CD4-positive, CD25-positive, alpha-beta regulatory T cell (primary cell): Measurements from ENCODE around the gene OR1J4. TPM values are rescaled to one million over a fixed set of nuclear protein-coding genes. Genes with fewer than 3 reads are reported as not detected.

Experiments used
- ATAC-seq, 2 donors: fragments of 150-1000 bp; cut with Tn5 transposase; one replicate each; pipeline ENCODE4 v1.10.0; 2021; ENCODE audit warnings: low read depth in 2 of 2, moderate number of reproducible peaks in 2 of 2, moderate library complexity in 1 of 2
- DNase-seq, 3 donors: peaks; one replicate each; pipeline versions ENCODE4 v3.0.0 to v3.0.0-alpha.2; 2012 to 2022; ENCODE audit warnings: mixed read lengths in 1 of 3
- H3K27ac ChIP-seq: one replicate; pipeline ENCODE4 v1.7.0; 2013; ENCODE audit warnings: mild to moderate bottlenecking, low read length; ENCODE audit not compliant: insufficient read depth, poor library complexity, severe bottlenecking
- H3K27me3 ChIP-seq: one replicate; pipeline ENCODE4 v1.7.0; 2013; ENCODE audit warnings: low read length; ENCODE audit not compliant: control insufficient read depth, insufficient read depth
- H3K36me3 ChIP-seq: one replicate; pipeline ENCODE4 v1.7.0; 2013; ENCODE audit warnings: mild to moderate bottlenecking, low read length, moderate library complexity; ENCODE audit not compliant: control insufficient read depth, insufficient read depth
- H3K4me1 ChIP-seq: 2 replicates; pipeline ENCODE4 v1.7.0; 2013; ENCODE audit warnings: mild to moderate bottlenecking, low read length; ENCODE audit not compliant: insufficient read depth, control insufficient read depth, poor library complexity, severe bottlenecking
- H3K4me3 ChIP-seq: one replicate; pipeline ENCODE4 v1.7.0; 2013; ENCODE audit warnings: low read depth, mild to moderate bottlenecking, low read length, moderate library complexity
- H3K9me3 ChIP-seq, 2 experiments: 1 replicate in 1 of 2; 2 replicates in 1 of 2; pipeline ENCODE4 v1.7.0; 2013; ENCODE audit warnings: low read length in 2 of 2, mild to moderate bottlenecking in 1 of 2, moderate library complexity in 1 of 2; ENCODE audit not compliant: control insufficient read depth in 2 of 2
- H3K27ac Mint-ChIP-seq, 3 donors: one replicate each; pipeline ENCODE4 v1.8.0; 2020 to 2022; ENCODE audit warnings: mild to moderate bottlenecking in 3 of 3, mixed read lengths in 3 of 3, moderate library complexity in 2 of 3
- H3K27me3 Mint-ChIP-seq: one replicate; pipeline ENCODE4 v1.8.0; 2022; ENCODE audit warnings: mild to moderate bottlenecking, mixed read lengths
- H3K36me3 Mint-ChIP-seq: one replicate; pipeline ENCODE4 v1.8.0; 2020; ENCODE audit warnings: mixed read lengths
- H3K4me1 Mint-ChIP-seq, 4 donors: one replicate each; pipeline ENCODE4 v1.8.0; 2020 to 2022; ENCODE audit warnings: mixed read lengths in 4 of 4, mild to moderate bottlenecking in 1 of 4
- H3K4me3 Mint-ChIP-seq, 4 donors: one replicate each; pipeline ENCODE4 v1.8.0; 2020 to 2022; ENCODE audit warnings: mild to moderate bottlenecking in 4 of 4, mixed read lengths in 4 of 4, moderate library complexity in 3 of 4
- H3K9me3 Mint-ChIP-seq, 7 donors: one replicate each; pipeline ENCODE4 v1.8.0; 2020 to 2022; ENCODE audit warnings: mixed read lengths in 7 of 7, mild to moderate bottlenecking in 3 of 7, moderate library complexity in 2 of 7
- polyA plus RNA-seq, 4 donors: library from polyadenylated mRNA; unstranded; fragments of 300-500 nt; fragmentation: Illumina TruSeq; gene quantifications; one replicate each; pipeline ENCODE4 v1.2.3, GENCODE V29; 2021
- total RNA-seq: library from RNA; stranded (reverse); gene quantifications from one replicate; pipeline ENCODE4 v1.2.3, GENCODE V29; 2022

Gene OR1J4
- total RNA-seq (1.8 TPM), polyA plus RNA-seq (not detected)

- peaks cover 9% of the 10 kb centered on the region for H3K27me3 ChIP-seq
- H3K36me3 ChIP-seq: no peaks in the 10 kb centered on the region
- no peak within 1 kb of the TSS for H3K4me3 Mint-ChIP-seq
- no peaks in the 10 kb centered on the region for H3K4me1 Mint-ChIP-seq
- no peaks in the 10 kb centered on the region for H3K4me1 ChIP-seq
- DNase-seq: no peak
- ATAC-seq: no peak
- H3K27me3 Mint-ChIP-seq: peaks cover 8% of the 10 kb centered on the region
- no peaks in the 10 kb centered on the region for H3K36me3 Mint-ChIP-seq
- peaks cover 0 to 3% (median 0%) of the 10 kb centered on the region in 7 donors for H3K9me3 Mint-ChIP-seq
- no peak within 1 kb of the TSS for H3K4me3 ChIP-seq
- no peaks in the 10 kb centered on the region for H3K9me3 ChIP-seq
- H3K27ac Mint-ChIP-seq: no peak within 1 kb of the TSS
- no peak within 1 kb of the TSS for H3K27ac ChIP-seq
Observed at GRCh38 chr9:122518841-122519240, at the start of gene OR1J4. TSS of gene OR1J4 (plus strand) at chr9:122519141. CDS start at chr9:122519141, 0 bp downstream.

- Mint-ChIP-seq H3K27me3 (peaks cover 40% of the 10 kb centered on the region), H3K4me3 (no peak overlapping the region), H3K4me1 (no peaks in the 10 kb centered on the region), H3K36me3 (no peaks in the 10 kb centered on the region), H3K9me3 (peaks cover 0 to 2% (median 0%) of the 10 kb centered on the region in 7 donors), H3K27ac (no peak overlapping the region)
- DNase-seq (no peak), ATAC-seq (no peak)
- no peak overlapping the region for H3K4me3 ChIP-seq
- peaks cover 11% of the 10 kb centered on the region for H3K27me3 ChIP-seq
- no peaks in the 10 kb centered on the region for H3K4me1 ChIP-seq
- H3K9me3 ChIP-seq: no peaks in the 10 kb centered on the region
- no peak overlapping the region for H3K27ac ChIP-seq
- no peaks in the 10 kb centered on the region for H3K36me3 ChIP-seq
Observed at GRCh38 chr9:122474561-122474960, 44.4 kb upstream of the OR1J4 start.

GRCh38 chr9:122475717-122476116 lies 43.2 kb upstream of the OR1J4 start:
- H3K9me3 ChIP-seq: no peaks in the 10 kb centered on the region

GRCh38 chr9:122477346-122477745 lies 41.6 kb upstream of the OR1J4 start:
- Histone ChIP-seq H3K9me3 (no peaks in the 10 kb centered on the region), H3K27me3 (peaks cover 10% of the 10 kb centered on the region), H3K4me3 (no peak overlapping the region), H3K36me3 (no peaks in the 10 kb centered on the region), H3K4me1 (no peaks in the 10 kb centered on the region), H3K27ac (no peak overlapping the region)
- no peak overlapping the region for H3K4me3 Mint-ChIP-seq
- no peak for DNase-seq
- H3K27ac Mint-ChIP-seq: no peak overlapping the region
- no peaks in the 10 kb centered on the region for H3K36me3 Mint-ChIP-seq
- no peaks in the 10 kb centered on the region for H3K9me3 Mint-ChIP-seq
- no peaks in the 10 kb centered on the region for H3K4me1 Mint-ChIP-seq
- no peak for ATAC-seq
- H3K27me3 Mint-ChIP-seq: peaks cover 35% of the 10 kb centered on the region

More at GRCh38 chr9:122475717-122476116, 43.2 kb upstream of the OR1J4 start:
- peaks cover 11% of the 10 kb centered on the region for H3K27me3 ChIP-seq
- Mint-ChIP-seq H3K4me3 (no peak overlapping the region), H3K27me3 (peaks cover 35% of the 10 kb centered on the region), H3K36me3 (no peaks in the 10 kb centered on the region), H3K27ac (no peak overlapping the region), H3K4me1 (no peaks in the 10 kb centered on the region), H3K9me3 (no peaks in the 10 kb centered on the region)
- H3K4me3 ChIP-seq: no peak overlapping the region
- no peak overlapping the region for H3K27ac ChIP-seq
- DNase-seq (no peak), ATAC-seq (no peak)
- no peaks in the 10 kb centered on the region for H3K36me3 ChIP-seq
- H3K4me1 ChIP-seq: no peaks in the 10 kb centered on the region

GRCh38 chr9:122477826-122478225 lies 41.1 kb upstream of the OR1J4 start, which contains the start of gene OR1J1:
TSS of gene OR1J1 (minus strand) at chr9:122477926. CDS start at chr9:122477926, 0 bp downstream.
- ATAC-seq (no peak), DNase-seq (no peak)
- no peak within 1 kb of the TSS for H3K4me3 Mint-ChIP-seq
- H3K36me3 Mint-ChIP-seq: no peaks in the 10 kb centered on the region
- no peaks in the 10 kb centered on the region for H3K36me3 ChIP-seq
- H3K4me1 Mint-ChIP-seq: no peaks in the 10 kb centered on the region
- H3K27ac Mint-ChIP-seq: no peak within 1 kb of the TSS
- H3K27me3 Mint-ChIP-seq: peaks cover 35% of the 10 kb centered on the region
- H3K9me3 Mint-ChIP-seq: no peaks in the 10 kb centered on the region
- H3K4me1 ChIP-seq: no peaks in the 10 kb centered on the region
- no peak within 1 kb of the TSS for H3K4me3 ChIP-seq
- no peak within 1 kb of the TSS for H3K27ac ChIP-seq
- H3K9me3 ChIP-seq: no peaks in the 10 kb centered on the region
- H3K27me3 ChIP-seq: peaks cover 8% of the 10 kb centered on the region

- no peaks in the 10 kb centered on the region for H3K9me3 ChIP-seq
- H3K36me3 ChIP-seq: no peaks in the 10 kb centered on the region
- H3K9me3 Mint-ChIP-seq: no peaks in the 10 kb centered on the region
- H3K27ac ChIP-seq: no peak overlapping the region
- H3K4me3 ChIP-seq: no peak overlapping the region
- no peak overlapping the region for H3K4me3 Mint-ChIP-seq
- ATAC-seq: no peak
- peaks cover 4% of the 10 kb centered on the region for H3K27me3 ChIP-seq
- no peaks in the 10 kb centered on the region for H3K4me1 ChIP-seq
- H3K27ac Mint-ChIP-seq: no peak overlapping the region
- H3K27me3 Mint-ChIP-seq: peaks cover 29% of the 10 kb centered on the region
- no peaks in the 10 kb centered on the region for H3K36me3 Mint-ChIP-seq
- no peaks in the 10 kb centered on the region for H3K4me1 Mint-ChIP-seq
- no peak for DNase-seq
Observed at GRCh38 chr9:122479062-122479461, 39.9 kb upstream of the OR1J4 start.

GRCh38 chr9:122498883-122499288 lies 20.1 kb upstream of the OR1J4 start:
- Histone ChIP-seq H3K4me3 (no peak overlapping the region), H3K9me3 (no peaks in the 10 kb centered on the region), H3K27ac (no peak overlapping the region), H3K27me3 (peaks cover 11% of the 10 kb centered on the region), H3K36me3 (no peaks in the 10 kb centered on the region), H3K4me1 (no peaks in the 10 kb centered on the region)
- Mint-ChIP-seq H3K27ac (no peak overlapping the region), H3K9me3 (peaks cover 0 to 7% (median 0%) of the 10 kb centered on the region in 7 donors), H3K4me3 (no peak overlapping the region), H3K27me3 (peaks cover 14% of the 10 kb centered on the region), H3K36me3 (no peaks in the 10 kb centered on the region), H3K4me1 (no peaks in the 10 kb centered on the region)
- DNase-seq (peak in 2 of 3 donors; percentile 15 to 35), ATAC-seq (no peak)

- no peaks in the 10 kb centered on the region for H3K4me1 Mint-ChIP-seq
- H3K27ac Mint-ChIP-seq: no peak overlapping the region
- peaks cover 20% of the 10 kb centered on the region for H3K27me3 Mint-ChIP-seq
- H3K27ac ChIP-seq: no peak overlapping the region
- H3K36me3 ChIP-seq: no peaks in the 10 kb centered on the region
- H3K36me3 Mint-ChIP-seq: no peaks in the 10 kb centered on the region
- peaks cover 0 to 2% (median 0%) of the 10 kb centered on the region in 7 donors for H3K9me3 Mint-ChIP-seq
- H3K27me3 ChIP-seq: peaks cover 7% of the 10 kb centered on the region
- no peaks in the 10 kb centered on the region for H3K4me1 ChIP-seq
- H3K9me3 ChIP-seq: no peaks in the 10 kb centered on the region
- DNase-seq: no peak
- no peak overlapping the region for H3K4me3 Mint-ChIP-seq
- no peak for ATAC-seq
- no peak overlapping the region for H3K4me3 ChIP-seq
Observed at GRCh38 chr9:122506964-122507363, 12.0 kb upstream of the OR1J4 start.
